Subcutaneous adipose tissue (tissue), 4 donors: Measurements from ENCODE around the gene UTP11. TPM values are rescaled to one million over a fixed set of nuclear protein-coding genes. Genes with fewer than 3 reads are reported as not detected.

Experiments used
- total RNA-seq, 4 donors: library from RNA; depleted of rRNA; stranded (reverse); fragments of >200 nt; gene quantifications; one replicate each; pipeline ENCODE4 v1.1.0, GENCODE V29; 2016
- TF ChIP-seq, protein P1 (sequence below): fragments of 450-650 bp; IDR thresholded peaks from one replicate; pipeline ENCODE4 v1.5.1; 2016; ENCODE audit warnings: low read depth, mild to moderate bottlenecking, control low read depth, antibody characterized with exemption, moderate library complexity

UTP11 gene
- total RNA-seq, 4 donors from 2014 or later: 15.1 to 40.4 (median 24.2) TPM

DNA sequence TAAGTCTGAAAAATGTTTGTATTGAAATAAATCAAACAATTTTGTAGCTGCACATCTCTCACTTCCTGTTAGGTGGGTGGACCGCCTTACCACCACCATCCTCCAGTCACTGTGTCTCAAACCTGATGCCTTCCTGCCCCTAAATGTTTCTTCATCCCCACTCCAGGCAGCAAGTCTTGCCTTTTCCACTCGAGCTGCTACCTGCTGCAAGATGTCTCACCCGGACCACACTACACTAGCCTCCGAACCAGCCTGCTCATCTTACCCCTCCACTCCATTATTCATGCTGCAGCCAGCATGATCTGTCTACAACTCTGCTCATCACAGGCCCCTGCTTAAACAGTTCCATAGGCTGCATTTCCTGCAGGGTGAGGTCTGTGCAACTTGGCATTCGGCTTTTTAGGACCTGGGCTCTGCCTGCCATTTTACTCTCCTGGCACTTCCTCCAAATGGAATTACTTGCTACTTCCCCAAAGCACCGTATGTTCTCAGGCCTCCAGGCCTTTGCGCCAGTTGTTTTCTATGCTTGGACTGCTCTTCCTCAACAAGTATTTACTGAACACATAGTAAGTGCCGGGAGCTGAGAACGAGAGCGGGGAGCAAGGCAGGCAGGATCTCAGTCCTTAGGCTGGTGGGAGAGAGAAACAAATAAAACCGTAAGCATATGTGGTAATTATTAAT is 17.5 kb upstream of the UTP11 start:
- TF ChIP-seq, protein P1, sequence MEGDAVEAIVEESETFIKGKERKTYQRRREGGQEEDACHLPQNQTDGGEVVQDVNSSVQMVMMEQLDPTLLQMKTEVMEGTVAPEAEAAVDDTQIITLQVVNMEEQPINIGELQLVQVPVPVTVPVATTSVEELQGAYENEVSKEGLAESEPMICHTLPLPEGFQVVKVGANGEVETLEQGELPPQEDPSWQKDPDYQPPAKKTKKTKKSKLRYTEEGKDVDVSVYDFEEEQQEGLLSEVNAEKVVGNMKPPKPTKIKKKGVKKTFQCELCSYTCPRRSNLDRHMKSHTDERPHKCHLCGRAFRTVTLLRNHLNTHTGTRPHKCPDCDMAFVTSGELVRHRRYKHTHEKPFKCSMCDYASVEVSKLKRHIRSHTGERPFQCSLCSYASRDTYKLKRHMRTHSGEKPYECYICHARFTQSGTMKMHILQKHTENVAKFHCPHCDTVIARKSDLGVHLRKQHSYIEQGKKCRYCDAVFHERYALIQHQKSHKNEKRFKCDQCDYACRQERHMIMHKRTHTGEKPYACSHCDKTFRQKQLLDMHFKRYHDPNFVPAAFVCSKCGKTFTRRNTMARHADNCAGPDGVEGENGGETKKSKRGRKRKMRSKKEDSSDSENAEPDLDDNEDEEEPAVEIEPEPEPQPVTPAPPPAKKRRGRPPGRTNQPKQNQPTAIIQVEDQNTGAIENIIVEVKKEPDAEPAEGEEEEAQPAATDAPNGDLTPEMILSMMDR: no peak

GRCh38 chr1:37995751-37996345 is 16.7 kb upstream of the UTP11 start:
- TF ChIP-seq, protein P1: no peak

DNA sequence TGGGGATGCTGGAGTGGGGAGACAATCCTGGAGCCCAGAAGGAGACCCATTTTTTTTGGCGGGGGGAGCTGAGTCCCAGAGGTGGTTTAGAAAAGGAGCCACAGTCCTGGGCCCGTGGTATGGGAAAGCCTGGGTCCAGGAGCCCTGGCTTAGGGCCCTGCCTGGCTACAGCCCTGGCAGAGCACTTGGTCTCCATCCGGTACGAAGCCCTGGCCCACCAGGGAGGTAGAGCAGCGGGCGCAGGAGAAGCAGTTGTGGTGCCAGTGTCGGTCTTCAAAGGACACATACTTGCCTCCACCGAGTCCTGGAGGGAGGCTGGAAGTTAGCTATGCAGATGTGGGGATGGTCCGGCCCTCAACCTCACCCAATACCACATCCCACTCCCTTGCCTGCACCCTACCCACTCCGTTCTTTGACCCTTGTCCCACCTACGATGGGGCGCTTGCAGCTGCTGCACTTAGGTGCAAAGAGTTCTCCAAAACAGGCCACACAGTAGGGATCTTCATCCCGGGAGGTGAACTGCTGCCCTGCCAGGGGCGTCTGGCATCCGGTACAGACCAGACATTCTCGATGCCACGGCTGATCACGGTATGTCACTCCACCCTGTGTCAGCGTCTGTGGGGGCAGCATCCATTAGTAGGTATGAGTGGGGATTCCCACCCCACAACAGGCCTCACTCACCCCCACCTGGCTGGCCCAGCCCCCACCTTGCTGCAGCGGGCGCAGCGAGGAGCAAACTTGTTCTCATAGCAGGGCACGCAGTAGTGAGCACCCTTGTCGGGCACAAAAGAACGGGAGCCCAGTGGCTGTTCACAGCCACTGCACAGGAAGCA is 15.1 kb upstream of the UTP11 start:
- TF ChIP-seq, protein P1: no peak

DNA sequence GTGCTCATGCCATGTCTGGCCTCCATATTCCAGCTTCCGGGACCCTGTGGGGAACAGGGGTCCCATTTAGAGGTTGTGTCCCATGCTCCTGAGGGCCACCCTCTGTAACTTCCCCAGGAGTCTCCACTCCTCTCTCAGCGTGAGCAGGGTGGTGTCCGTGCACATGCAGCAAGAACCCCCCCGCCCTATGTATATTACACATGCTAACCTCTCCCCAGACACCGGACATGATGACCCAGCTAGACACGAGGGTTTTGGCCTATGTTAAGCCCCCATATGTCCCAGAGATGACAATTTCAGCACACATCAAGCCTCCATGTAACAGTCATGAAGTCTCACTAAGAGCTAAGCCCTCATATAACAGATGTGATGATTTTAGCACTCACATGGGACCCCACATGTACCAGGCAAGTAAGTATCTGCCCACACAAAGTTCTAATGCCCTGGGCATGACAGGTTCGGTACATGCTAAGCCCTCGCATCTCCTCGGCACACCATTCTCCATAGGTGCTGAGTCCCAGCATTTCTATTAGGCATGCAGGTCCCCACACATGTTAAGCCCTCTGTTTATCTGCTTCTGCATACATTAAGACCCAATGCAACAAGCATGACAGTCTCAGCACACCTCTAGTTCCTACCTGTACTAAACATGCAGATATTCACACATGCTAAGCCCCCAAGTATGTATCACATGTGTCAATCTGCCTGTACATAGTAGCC is 14.3 kb upstream of the UTP11 start:
- TF ChIP-seq, protein P1: no peak

DNA sequence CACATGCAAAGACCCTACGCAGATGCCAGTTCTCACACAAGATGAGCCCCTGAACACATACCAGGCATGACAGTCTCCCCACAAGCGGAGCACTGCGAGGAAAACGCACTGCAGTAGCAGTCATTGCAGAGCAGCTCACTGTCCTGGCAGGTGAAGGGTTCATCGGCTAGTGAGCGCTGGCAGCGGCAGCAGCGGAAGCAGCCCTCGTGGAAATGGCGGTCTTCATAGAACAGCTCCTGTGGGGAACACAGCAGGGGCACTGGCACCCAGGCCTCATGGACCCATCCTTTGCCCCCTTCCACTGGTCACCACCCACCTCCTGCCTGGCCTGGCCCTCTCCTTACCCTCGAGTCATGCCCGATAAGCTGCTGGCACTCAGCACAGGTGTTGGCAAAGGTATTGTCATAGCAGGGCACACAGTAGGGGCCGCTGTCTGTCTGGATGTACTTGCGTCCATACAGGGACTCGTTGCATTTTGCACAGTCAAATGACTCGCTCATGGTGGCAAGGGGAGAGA is 13.6 kb upstream of the UTP11 start:
- TF ChIP-seq, protein P1: no peak

DNA sequence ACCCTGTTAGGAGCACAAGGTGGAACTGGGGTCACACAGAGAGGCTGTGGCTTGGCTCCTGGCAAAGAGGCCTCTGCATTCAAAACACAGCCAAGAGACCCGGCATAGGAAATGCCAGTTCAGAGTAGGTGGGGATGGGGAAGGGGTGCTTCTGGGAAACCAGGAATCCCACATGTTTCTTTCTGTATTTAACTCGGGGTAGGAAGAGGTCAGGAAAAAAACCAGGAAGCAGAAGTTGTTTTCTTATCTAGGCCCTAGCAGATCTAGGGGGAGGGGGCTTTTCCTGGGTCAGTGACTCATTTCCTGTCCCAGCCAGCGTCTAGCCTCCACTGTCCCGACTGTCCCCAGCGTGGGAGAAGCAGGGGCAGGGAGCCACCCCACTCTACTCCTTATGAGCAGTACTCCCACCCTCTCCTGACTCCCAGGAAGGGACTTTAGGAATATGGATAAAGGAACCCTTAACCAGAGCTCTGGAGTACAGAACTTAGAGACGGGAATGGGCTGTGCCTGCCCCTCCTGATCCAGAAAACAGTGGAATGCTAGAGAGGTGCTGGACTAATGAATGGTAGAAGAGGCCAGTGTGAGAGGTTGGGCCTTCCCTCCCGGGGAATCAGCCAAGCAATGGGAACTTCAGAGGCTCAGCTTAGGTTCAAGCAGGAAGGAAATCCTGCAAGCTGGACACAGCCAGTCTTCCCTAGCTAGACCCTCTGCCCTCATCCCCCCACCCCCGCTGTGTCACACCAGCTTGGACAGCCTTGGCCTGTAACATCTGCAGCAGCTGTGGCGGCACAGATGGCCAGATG is 12.9 kb upstream of the UTP11 start:
- TF ChIP-seq, protein P1: no peak
